ENCODE data around the gene EFHC1.

EFHC1 gene

GRCh38 chr6:52537001-52537753, 117.0 kb downstream of the EFHC1 start:
- no peak for DNase-seq (ENCODE audit: low read depth in 4 of 4, low spot score in 1 of 4)

GRCh38 chr6:52538252-52538900, 118.2 kb downstream of the EFHC1 start:
- DNase-seq (ENCODE audit: low read depth in 4 of 4, low spot score in 1 of 4) = no peak

GRCh38 chr6:52538901-52539354, 118.8 kb downstream of the EFHC1 start:
- no peak for DNase-seq (ENCODE audit: low read depth in 4 of 4, low spot score in 1 of 4)

GRCh38 chr6:52539607-52540006, 119.5 kb downstream of the EFHC1 start:
- no peak for DNase-seq (ENCODE audit: low read depth in 4 of 4, low spot score in 1 of 4)

- DNase-seq (ENCODE audit: low read depth in 4 of 4, low spot score in 1 of 4) = no peak
Observed at GRCh38 chr6:52540286-52540902, 120.3 kb downstream of the EFHC1 start.

GRCh38 chr6:52541135-52541534, 121.0 kb downstream of the EFHC1 start:
- no peak for DNase-seq (ENCODE audit: low read depth in 4 of 4, low spot score in 1 of 4)

- no peak for DNase-seq (ENCODE audit: low read depth in 4 of 4, low spot score in 1 of 4)
Observed at GRCh38 chr6:52543262-52543661, 123.1 kb downstream of the EFHC1 start.

GRCh38 chr6:52543729-52544601, 123.8 kb downstream of the EFHC1 start:
- no peak for DNase-seq (ENCODE audit: low read depth in 4 of 4, low spot score in 1 of 4)

GRCh38 chr6:52544602-52545405, 124.7 kb downstream of the EFHC1 start:
- DNase-seq (ENCODE audit: low read depth in 4 of 4, low spot score in 1 of 4) = no peak

- no peak for DNase-seq (ENCODE audit: low read depth in 4 of 4, low spot score in 1 of 4)
Observed at GRCh38 chr6:52545406-52546119, 125.4 kb downstream of the EFHC1 start.

- no peak for DNase-seq (ENCODE audit: low read depth in 4 of 4, low spot score in 1 of 4)
Observed at GRCh38 chr6:52546192-52546591, 126.0 kb downstream of the EFHC1 start.

GRCh38 chr6:52546678-52547077, 126.5 kb downstream of the EFHC1 start:
- DNase-seq (ENCODE audit: low read depth in 4 of 4, low spot score in 1 of 4) = no peak

GRCh38 chr6:52547647-52548352, 127.7 kb downstream of the EFHC1 start:
- DNase-seq (ENCODE audit: low read depth in 4 of 4, low spot score in 1 of 4) = no peak

- DNase-seq (ENCODE audit: low read depth in 4 of 4, low spot score in 1 of 4) = no peak
Observed at GRCh38 chr6:52548353-52548713, 128.2 kb downstream of the EFHC1 start.

- DNase-seq (ENCODE audit: low read depth in 4 of 4, low spot score in 1 of 4) = no peak
Observed at GRCh38 chr6:52548999-52549398, 128.9 kb downstream of the EFHC1 start.

GRCh38 chr6:52549428-52549827, 129.3 kb downstream of the EFHC1 start:
- DNase-seq (ENCODE audit: low read depth in 4 of 4, low spot score in 1 of 4) = no peak

GRCh38 chr6:52550014-52550575, 130.0 kb downstream of the EFHC1 start:
- no peak for DNase-seq (ENCODE audit: low read depth in 4 of 4, low spot score in 1 of 4)

GRCh38 chr6:52550870-52551269, 130.7 kb downstream of the EFHC1 start:
- DNase-seq (ENCODE audit: low read depth in 4 of 4, low spot score in 1 of 4) = no peak

Measured in stimulated activated CD4-positive, alpha-beta T cell treated with anti-CD3 and anti-CD28 coated beads, Interleukin-1b, Interleukin-23, amount 100 ng/mL, for 24 hours (primary cell).